ENCODE measurements around the gene CBL.
"Not testable (repeated sequence)": the region's sequence is repeated elsewhere in the genome, so short reads cannot be mapped to it uniquely, and the experiment has no call there.

The CBL gene

GRCh38 chr11:119184399-119184798 lies 21.7 kb upstream of the CBL start:
- not testable (repeated sequence) for DNase-seq (ENCODE audit: low read depth, low spot score)

GRCh38 chr11:119185981-119186634 lies 20.0 kb upstream of the CBL start:
- DNase-seq (ENCODE audit: low read depth, low spot score): no peak

- no peak for DNase-seq (ENCODE audit: low read depth, low spot score)
Observed at GRCh38 chr11:119187123-119187892, 18.8 kb upstream of the CBL start.

- DNase-seq (ENCODE audit: low read depth, low spot score): no peak
Observed at GRCh38 chr11:119188067-119188466, 18.1 kb upstream of the CBL start.

- no peak for DNase-seq (ENCODE audit: low read depth, low spot score)
Observed at GRCh38 chr11:119188887-119189286, 17.3 kb upstream of the CBL start.

GRCh38 chr11:119189393-119189792 lies 16.7 kb upstream of the CBL start:
- DNase-seq (ENCODE audit: low read depth, low spot score): no peak

GRCh38 chr11:119190531-119190930 lies 15.6 kb upstream of the CBL start:
- no peak for DNase-seq (ENCODE audit: low read depth, low spot score)

GRCh38 chr11:119191265-119191664 lies 14.9 kb upstream of the CBL start:
- not testable (repeated sequence) for DNase-seq (ENCODE audit: low read depth, low spot score)

- DNase-seq (ENCODE audit: low read depth, low spot score): no peak
Observed at GRCh38 chr11:119192111-119192510, 14.0 kb upstream of the CBL start.

- DNase-seq (ENCODE audit: low read depth, low spot score): no peak
Observed at GRCh38 chr11:119193001-119193400, 13.1 kb upstream of the CBL start.

GRCh38 chr11:119193626-119194025 lies 12.5 kb upstream of the CBL start:
- no peak for DNase-seq (ENCODE audit: low read depth, low spot score)

- no peak for DNase-seq (ENCODE audit: low read depth, low spot score)
Observed at GRCh38 chr11:119194811-119195440, 11.2 kb upstream of the CBL start.

GRCh38 chr11:119195680-119196079 lies 10.5 kb upstream of the CBL start:
- no peak for DNase-seq (ENCODE audit: low read depth, low spot score)

- peak; percentile 48 for DNase-seq (ENCODE audit: low read depth, low spot score)
Observed at GRCh38 chr11:119196833-119197483, 9.2 kb upstream of the CBL start.

- DNase-seq (ENCODE audit: low read depth, low spot score): no peak
Observed at GRCh38 chr11:119198925-119199324, 7.2 kb upstream of the CBL start.

GRCh38 chr11:119201236-119201635 lies 4.9 kb upstream of the CBL start:
- not testable (repeated sequence) for DNase-seq (ENCODE audit: low read depth, low spot score)

- no peak for DNase-seq (ENCODE audit: low read depth, low spot score)
Observed at GRCh38 chr11:119202554-119202953, 3.6 kb upstream of the CBL start.

GRCh38 chr11:119204066-119204465 lies 2.1 kb upstream of the CBL start:
- DNase-seq (ENCODE audit: low read depth, low spot score): no peak

GRCh38 chr11:119205080-119205479 lies 1.1 kb upstream of the CBL start:
- DNase-seq (ENCODE audit: low read depth, low spot score): no peak

GRCh38 chr11:119206511-119207414 lies 624 bp downstream of the CBL start:
- peak; percentile 1 for DNase-seq (ENCODE audit: low read depth, low spot score)

GRCh38 chr11:119207415-119207960 lies 1.3 kb downstream of the CBL start:
- no peak for DNase-seq (ENCODE audit: low read depth, low spot score)
